GM12875 (cell line): ENCODE results near the gene KIAA1549.

Experiments
- H3K4me3 ChIP-seq: one replicate; pipeline ENCODE4 v1.5.1; 2011; ENCODE audit warnings: low read depth, low read length, control low read depth
- TF ChIP-seq, protein P1 (sequence below): IDR thresholded peaks from 2 replicates; pipeline ENCODE4 v1.5.1; 2011; ENCODE audit warnings: low read depth, mild to moderate bottlenecking, control low read depth, inconsistent platforms, low read length, moderate library complexity, borderline replicate concordance; ENCODE audit not compliant: insufficient read depth

Gene KIAA1549

DNA sequence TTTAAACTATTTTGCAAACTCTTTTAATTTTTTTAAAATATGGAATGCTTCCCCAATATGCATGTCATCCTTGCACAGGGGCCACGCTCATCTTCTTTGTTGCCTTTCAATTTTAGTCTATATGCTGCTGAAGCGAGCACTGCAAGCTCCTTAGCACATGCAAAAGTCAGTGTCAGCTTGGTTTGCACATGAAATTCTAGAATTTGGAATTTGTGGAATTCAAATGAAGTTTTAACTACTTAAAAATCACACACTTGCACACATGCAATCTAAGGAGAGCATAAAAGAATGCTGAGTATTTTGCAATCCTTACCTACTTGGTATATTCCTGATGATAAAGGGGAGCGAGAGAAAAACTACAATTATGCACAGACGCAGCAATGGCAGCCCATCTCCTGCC, 104.9 kb downstream of the KIAA1549 start:
- TF ChIP-seq, protein P1, sequence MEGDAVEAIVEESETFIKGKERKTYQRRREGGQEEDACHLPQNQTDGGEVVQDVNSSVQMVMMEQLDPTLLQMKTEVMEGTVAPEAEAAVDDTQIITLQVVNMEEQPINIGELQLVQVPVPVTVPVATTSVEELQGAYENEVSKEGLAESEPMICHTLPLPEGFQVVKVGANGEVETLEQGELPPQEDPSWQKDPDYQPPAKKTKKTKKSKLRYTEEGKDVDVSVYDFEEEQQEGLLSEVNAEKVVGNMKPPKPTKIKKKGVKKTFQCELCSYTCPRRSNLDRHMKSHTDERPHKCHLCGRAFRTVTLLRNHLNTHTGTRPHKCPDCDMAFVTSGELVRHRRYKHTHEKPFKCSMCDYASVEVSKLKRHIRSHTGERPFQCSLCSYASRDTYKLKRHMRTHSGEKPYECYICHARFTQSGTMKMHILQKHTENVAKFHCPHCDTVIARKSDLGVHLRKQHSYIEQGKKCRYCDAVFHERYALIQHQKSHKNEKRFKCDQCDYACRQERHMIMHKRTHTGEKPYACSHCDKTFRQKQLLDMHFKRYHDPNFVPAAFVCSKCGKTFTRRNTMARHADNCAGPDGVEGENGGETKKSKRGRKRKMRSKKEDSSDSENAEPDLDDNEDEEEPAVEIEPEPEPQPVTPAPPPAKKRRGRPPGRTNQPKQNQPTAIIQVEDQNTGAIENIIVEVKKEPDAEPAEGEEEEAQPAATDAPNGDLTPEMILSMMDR = no peak
- H3K4me3 ChIP-seq = no peak overlapping the region

DNA sequence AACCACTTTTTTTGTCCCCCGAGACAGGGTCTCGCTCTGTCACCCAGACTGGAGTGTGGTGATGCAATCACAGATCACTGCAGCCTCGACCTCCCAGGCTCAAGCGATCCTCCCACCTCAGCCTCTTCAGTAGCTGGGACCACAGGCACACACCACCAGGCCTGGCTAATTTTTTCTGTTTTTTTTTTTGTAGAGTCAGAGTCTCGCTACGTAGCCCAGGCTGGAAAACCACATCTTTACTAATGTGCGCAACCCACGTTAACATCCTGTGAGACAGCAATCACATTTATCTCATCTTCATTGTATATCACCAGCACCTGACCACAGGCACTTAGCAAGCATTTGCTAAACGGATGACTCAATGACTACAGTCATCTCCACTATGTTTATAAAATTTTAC, 105.4 kb downstream of the KIAA1549 start:
- TF ChIP-seq, protein P1 = no peak
- H3K4me3 ChIP-seq = no peak overlapping the region

DNA sequence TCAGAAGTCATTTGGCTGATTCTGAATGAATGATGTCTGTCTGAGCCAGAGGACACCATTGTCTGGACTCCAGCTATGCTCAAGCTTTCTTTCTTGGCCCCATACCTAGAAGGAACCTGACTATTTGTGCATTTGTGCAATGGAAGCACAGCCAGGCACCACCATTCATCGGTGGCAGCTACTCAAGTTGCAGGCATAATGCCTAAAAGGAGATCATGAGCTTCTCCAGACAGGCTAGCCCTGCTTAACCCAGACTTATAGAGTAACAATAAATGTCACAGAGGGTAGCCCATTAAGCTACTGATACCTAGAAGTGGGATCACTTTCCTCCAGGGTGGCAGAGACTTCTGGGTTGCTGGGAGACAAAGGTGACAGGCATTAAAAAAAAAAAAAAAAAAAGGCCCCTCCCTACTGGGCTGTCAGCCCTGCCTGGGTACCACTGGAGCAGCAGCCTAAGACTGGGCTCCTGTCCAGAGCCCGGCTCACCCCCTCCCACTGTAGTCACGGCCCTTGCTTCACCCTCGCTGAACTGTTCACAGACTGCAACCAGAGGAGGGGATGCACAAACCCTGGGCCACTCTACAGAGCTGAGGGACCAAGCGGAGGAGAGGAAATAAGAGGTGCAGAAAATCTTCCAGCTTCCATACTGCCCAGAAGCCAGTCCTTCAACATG, 107.8 kb downstream of the KIAA1549 start:
- H3K4me3 ChIP-seq = no peak overlapping the region
- TF ChIP-seq, protein P1 = no peak

DNA sequence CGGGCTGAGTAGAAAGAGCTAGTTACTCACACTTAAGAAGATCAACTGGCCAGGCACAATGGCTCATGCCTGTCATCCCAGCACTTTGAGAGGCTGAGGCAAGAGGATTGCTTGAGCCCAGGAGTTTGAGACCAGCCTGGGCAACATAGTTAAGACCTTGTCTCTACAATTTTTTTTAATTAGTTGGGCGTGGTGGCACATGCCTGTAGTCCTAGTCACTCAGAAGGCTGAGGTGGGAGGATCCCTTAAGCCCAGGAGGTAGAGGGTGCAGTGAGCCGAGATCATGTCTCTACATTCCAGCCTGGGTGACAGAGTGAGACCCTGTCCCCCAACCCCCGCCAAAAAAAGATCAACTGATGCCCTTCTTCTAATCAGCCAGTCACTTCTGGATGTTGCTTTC, 108.6 kb downstream of the KIAA1549 start:
- H3K4me3 ChIP-seq = no peak overlapping the region
- TF ChIP-seq, protein P1 = no peak

DNA sequence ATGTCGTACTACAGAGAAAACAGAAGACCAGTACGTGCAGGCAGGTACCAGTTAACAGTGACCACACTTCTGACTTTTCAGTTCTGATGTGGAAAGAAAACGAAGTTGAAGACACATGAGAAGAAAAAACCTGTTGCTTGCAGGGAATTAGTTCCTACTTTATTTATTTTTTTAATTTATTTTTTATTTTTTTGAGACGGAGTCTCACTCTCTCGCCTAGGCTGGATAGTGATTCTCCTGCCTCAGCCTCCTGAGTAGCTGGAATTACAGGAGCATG, 109.4 kb downstream of the KIAA1549 start:
- no peak overlapping the region for H3K4me3 ChIP-seq
- TF ChIP-seq, protein P1 = no peak

DNA sequence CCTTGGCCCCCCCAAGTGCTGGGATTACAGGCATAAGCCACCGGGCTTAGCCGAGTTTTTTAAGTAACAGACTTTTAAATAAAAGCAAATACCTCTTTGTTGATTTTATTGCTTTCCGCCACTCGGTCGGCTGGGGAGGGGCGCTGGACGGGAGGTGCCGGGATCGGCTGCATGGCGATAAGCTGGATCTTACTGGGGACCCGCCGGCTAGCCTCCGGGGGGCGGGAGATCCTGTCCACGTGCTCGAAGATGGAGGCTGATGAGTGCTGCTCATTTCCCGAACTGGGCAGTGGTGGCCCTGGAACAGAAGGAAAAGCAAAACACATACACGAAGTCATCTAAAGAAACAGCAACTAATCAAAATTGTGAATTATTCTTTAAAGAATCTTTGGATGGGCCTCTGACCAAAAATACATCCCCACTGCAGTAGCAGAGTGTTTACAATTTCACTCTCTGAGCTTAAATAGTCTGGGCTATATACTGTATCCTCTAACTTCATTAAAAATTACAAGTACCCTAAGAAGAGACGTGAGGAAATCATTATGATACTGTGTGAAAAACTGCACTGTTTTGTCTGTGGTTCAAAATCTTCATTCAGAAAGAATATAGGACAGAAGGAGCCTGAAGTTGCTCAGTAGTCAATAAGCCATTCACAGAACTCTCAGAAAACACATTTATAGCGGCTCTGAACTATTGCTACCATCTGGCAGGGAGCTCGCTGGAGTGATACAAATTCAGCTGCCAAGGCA, 110.0 kb downstream of the KIAA1549 start:
- TF ChIP-seq, protein P1 = no peak

DNA sequence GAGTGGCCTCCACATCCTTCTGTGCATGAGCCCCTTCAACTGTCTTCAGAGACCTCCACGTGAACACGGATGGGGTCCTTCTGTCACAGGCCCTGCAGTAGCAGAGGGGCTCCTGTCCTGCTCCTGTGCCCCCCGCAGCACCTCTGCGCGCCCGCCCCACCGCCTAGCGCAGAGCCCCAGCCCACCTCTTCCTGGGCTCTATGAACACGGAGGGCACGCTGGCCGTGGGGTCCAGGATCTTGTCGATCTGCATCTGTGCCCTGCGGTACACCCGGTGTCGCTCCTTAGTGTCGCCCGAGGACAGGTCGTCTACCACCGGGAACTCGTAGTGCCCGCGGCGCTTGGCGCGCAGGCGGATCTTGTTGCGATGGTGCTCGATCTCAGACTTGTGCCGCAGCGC, 111.8 kb downstream of the KIAA1549 start:
- H3K4me3 ChIP-seq = no peak overlapping the region
- TF ChIP-seq, protein P1 = no peak

More for the DNA sequence above, 110.0 kb downstream of the KIAA1549 start:
- no peak overlapping the region for H3K4me3 ChIP-seq
